GM20000 (cell line): ENCODE measurements around the gene CDH8.

Experiments
- DNase-seq: peaks from one replicate; pipeline ENCODE4 v3.0.0; 2012; ENCODE audit warnings: low spot score
- TF ChIP-seq, protein P1 (sequence below): IDR thresholded peaks from 2 replicates; pipeline ENCODE4 v1.5.1; 2012; ENCODE audit warnings: mild to moderate bottlenecking, control low read depth; ENCODE audit errors: extremely low read depth, missing control alignments

Gene CDH8

DNA sequence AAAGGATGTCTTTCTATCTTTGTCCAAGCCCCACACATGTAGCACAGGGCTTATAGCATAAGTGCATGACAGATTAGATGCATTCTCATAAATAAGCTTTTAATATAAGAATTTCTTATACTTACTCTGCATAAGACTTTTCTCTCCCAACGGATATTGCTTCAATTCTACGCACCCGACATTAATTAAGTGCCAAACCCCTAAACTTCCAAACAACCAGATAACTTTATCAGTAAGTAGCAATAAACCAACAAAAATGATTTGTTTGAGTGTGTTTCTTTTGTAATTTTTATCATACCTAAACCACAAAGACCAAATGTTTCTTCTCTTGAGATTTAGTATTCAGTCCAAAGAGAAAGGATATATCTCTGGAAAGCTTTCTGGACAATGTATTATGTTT is 391.5 kb downstream of the CDH8 start:
- TF ChIP-seq, protein P1, sequence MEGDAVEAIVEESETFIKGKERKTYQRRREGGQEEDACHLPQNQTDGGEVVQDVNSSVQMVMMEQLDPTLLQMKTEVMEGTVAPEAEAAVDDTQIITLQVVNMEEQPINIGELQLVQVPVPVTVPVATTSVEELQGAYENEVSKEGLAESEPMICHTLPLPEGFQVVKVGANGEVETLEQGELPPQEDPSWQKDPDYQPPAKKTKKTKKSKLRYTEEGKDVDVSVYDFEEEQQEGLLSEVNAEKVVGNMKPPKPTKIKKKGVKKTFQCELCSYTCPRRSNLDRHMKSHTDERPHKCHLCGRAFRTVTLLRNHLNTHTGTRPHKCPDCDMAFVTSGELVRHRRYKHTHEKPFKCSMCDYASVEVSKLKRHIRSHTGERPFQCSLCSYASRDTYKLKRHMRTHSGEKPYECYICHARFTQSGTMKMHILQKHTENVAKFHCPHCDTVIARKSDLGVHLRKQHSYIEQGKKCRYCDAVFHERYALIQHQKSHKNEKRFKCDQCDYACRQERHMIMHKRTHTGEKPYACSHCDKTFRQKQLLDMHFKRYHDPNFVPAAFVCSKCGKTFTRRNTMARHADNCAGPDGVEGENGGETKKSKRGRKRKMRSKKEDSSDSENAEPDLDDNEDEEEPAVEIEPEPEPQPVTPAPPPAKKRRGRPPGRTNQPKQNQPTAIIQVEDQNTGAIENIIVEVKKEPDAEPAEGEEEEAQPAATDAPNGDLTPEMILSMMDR: no peak
- DNase-seq: no peak

DNA sequence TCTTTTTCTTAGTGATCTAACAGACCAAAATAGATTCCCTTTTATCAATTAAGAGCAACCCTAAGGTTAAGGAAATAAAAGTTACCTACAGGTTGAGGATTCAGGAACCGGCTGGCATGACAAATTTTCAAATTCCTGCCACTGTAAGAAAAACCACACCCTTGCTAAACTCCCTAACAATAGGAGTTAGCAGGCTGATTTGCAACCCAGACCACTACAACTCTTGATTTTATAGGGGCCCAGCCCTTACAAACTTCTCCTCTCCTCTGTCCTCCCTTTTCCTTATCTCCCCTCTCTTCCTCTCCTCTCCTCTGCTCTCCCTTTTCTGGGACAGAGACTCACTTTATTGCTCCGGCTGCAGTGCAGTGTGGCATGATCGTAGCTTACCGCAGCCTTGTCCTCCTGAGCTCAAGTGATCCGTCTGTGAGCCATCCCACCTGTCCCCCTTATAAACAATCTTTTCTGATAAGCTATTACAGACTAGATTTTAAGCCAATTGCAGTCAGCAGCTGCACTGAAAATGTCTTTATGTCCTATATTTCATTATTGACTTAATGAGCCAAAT is 418.9 kb downstream of the CDH8 start:
- DNase-seq: no peak
- TF ChIP-seq, protein P1: no peak

DNA sequence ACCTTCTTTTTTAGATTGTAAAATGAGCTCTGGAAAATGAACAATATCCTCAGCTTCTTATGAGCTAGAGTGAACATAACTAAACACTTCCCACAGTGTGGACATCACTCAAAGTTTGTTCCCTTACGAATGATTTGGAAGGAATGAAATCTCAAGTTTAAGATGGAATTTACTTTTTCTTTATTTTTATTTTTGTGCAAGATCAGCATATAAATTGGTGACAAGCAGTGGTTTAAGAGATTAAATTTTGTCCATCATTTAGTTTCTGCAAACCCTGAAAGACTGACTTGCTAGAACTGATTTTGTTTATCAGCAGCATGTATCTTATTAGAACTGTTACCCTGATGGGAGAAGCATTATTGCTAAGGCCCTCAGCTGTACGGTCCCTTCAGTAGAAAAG is 420.1 kb downstream of the CDH8 start:
- no peak for DNase-seq
- TF ChIP-seq, protein P1: no peak

DNA sequence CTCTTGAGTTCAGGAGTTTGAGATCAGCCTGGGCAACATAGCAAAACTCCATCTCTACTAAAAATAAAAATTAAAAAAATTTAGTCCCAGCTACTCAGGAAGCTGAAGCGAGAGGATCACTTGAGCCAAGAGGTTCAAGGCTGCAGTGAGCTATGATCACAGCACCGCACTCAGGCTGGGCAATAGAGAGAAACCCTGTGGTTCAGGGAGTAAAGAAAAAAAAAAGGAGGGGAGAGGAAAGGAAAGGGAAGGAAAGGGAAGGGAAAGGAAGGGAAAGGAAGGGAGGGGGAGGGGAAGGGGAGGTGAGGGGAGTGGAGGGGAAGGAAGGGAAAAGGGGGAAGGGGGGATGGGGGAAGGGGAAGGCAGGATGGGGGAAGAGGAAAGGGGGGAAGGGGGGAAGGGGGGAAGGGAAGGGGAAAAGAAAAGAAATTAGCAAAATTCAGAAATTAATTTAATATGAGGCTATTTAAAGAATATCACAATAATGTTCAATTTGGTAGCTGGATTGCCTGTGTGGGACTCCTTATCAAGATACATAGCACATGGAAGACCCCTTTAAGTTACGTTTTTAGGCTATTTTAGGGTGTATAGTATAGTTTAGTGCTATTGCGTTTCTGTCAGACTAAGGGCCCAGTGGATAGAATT is 424.3 kb downstream of the CDH8 start:
- DNase-seq: no peak
- TF ChIP-seq, protein P1: no peak

DNA sequence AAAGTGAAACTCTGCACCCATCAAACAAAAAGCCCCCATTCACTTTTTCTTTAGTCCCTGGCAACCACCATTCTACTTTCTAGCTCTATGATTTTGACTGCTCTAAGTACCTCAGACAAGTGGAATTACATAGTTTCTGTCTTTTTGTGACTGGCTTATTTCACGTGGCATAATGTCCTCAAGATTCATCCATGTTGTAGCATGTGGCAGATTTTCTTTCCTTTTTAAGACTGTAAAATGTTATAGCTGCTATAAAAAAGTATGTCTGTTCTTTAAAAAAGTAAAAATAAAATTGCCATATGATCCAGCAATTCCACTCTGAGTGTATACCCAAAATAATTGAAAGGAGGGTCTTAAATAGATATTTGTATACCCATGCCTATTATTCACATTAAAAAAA is 429.7 kb downstream of the CDH8 start:
- DNase-seq: no peak
- TF ChIP-seq, protein P1: no peak
